Skeletal muscle satellite cell (primary cell): ENCODE data around the gene FLYWCH1.
A peak's percentile ranks its signal among the peaks of the same experiment; 100 is the strongest.

Source experiments
- H3K27me3 ChIP-seq: 2 replicates; pipeline ENCODE4 v1.7.0; 2013; ENCODE audit warnings: low read length; ENCODE audit not compliant: control insufficient read depth, insufficient read depth
- H3K36me3 ChIP-seq: 2 replicates; pipeline ENCODE4 v1.7.0; 2013; ENCODE audit warnings: mild to moderate bottlenecking, control low read depth, low read length; ENCODE audit not compliant: insufficient read depth
- H3K4me1 ChIP-seq: 2 replicates; pipeline ENCODE4 v1.7.0; 2013; ENCODE audit warnings: low read length; ENCODE audit not compliant: control insufficient read depth, insufficient read depth
- H3K4me2 ChIP-seq: 2 replicates; pipeline ENCODE4 v1.7.0; 2013; ENCODE audit warnings: mild to moderate bottlenecking, low read length
- H3K4me3 ChIP-seq: 2 replicates; pipeline ENCODE4 v1.7.0; 2013; ENCODE audit warnings: low read length
- H3K9ac ChIP-seq: 2 replicates; pipeline ENCODE4 v1.7.0; 2013; ENCODE audit warnings: mild to moderate bottlenecking, low read depth, low read length, moderate library complexity
- H3K9me3 ChIP-seq: replicated peaks from 2 replicates; pipeline ENCODE4 v1.7.0; 2013; ENCODE audit warnings: mild to moderate bottlenecking, control low read depth, low read length

Gene FLYWCH1

GRCh38 chr16:2983706-2984136 is 72.0 kb downstream of the FLYWCH1 start:
- H3K4me1 ChIP-seq, result peaks cover 26% of the 10 kb centered on the region
- H3K9me3 ChIP-seq, result no peaks in the 10 kb centered on the region
- peak overlapping the region; percentile 60 for H3K4me3 ChIP-seq
- peak overlapping the region; percentile 65 for H3K9ac ChIP-seq
- H3K27me3 ChIP-seq, result no peaks in the 10 kb centered on the region
- no peaks in the 10 kb centered on the region for H3K36me3 ChIP-seq
- H3K4me2 ChIP-seq, result peak overlapping the region; percentile 79

GRCh38 chr16:2985462-2985861 is 73.7 kb downstream of the FLYWCH1 start:
- Histone ChIP-seq H3K9ac (no peak overlapping the region), H3K9me3 (no peaks in the 10 kb centered on the region), H3K4me3 (no peak overlapping the region), H3K36me3 (no peaks in the 10 kb centered on the region), H3K4me1 (peaks cover 19% of the 10 kb centered on the region), H3K4me2 (no peak overlapping the region), H3K27me3 (no peaks in the 10 kb centered on the region)

- no peak overlapping the region for H3K4me2 ChIP-seq
Observed at GRCh38 chr16:2985893-2986355, 74.2 kb downstream of the FLYWCH1 start.

GRCh38 chr16:2986623-2987188 is 75.0 kb downstream of the FLYWCH1 start:
- Histone ChIP-seq H3K4me3 (no peak overlapping the region), H3K4me2 (no peak overlapping the region), H3K4me1 (peaks cover 14% of the 10 kb centered on the region), H3K36me3 (no peaks in the 10 kb centered on the region), H3K27me3 (no peaks in the 10 kb centered on the region), H3K9ac (no peak overlapping the region), H3K9me3 (no peaks in the 10 kb centered on the region)

More at GRCh38 chr16:2985893-2986355, 74.2 kb downstream of the FLYWCH1 start:
- H3K27me3 ChIP-seq, result no peaks in the 10 kb centered on the region
- no peak overlapping the region for H3K4me3 ChIP-seq
- H3K4me1 ChIP-seq, result peaks cover 15% of the 10 kb centered on the region
- no peak overlapping the region for H3K9ac ChIP-seq
- no peaks in the 10 kb centered on the region for H3K9me3 ChIP-seq
- H3K36me3 ChIP-seq, result no peaks in the 10 kb centered on the region

- Histone ChIP-seq H3K4me2 (no peak overlapping the region), H3K27me3 (no peaks in the 10 kb centered on the region), H3K36me3 (no peaks in the 10 kb centered on the region), H3K9me3 (no peaks in the 10 kb centered on the region), H3K9ac (no peak overlapping the region), H3K4me3 (no peak overlapping the region), H3K4me1 (peaks cover 14% of the 10 kb centered on the region)
Observed at GRCh38 chr16:2987286-2987685, 75.6 kb downstream of the FLYWCH1 start.

GRCh38 chr16:2987833-2988232 is 76.1 kb downstream of the FLYWCH1 start:
- Histone ChIP-seq H3K4me2 (no peak overlapping the region), H3K9ac (no peak overlapping the region), H3K4me3 (no peak overlapping the region), H3K27me3 (no peaks in the 10 kb centered on the region), H3K9me3 (no peaks in the 10 kb centered on the region), H3K36me3 (no peaks in the 10 kb centered on the region), H3K4me1 (peaks cover 14% of the 10 kb centered on the region)

- no peaks in the 10 kb centered on the region for H3K27me3 ChIP-seq
Observed at GRCh38 chr16:2988590-2989099, 76.9 kb downstream of the FLYWCH1 start.

GRCh38 chr16:2990891-2991290 is 79.2 kb downstream of the FLYWCH1 start:
- Histone ChIP-seq H3K9ac (no peak overlapping the region), H3K36me3 (no peaks in the 10 kb centered on the region), H3K4me2 (no peak overlapping the region), H3K9me3 (no peaks in the 10 kb centered on the region), H3K4me3 (no peak overlapping the region), H3K4me1 (peaks cover 1% of the 10 kb centered on the region), H3K27me3 (no peaks in the 10 kb centered on the region)

More at GRCh38 chr16:2988590-2989099, 76.9 kb downstream of the FLYWCH1 start:
- Histone ChIP-seq H3K4me1 (peaks cover 14% of the 10 kb centered on the region), H3K9me3 (no peaks in the 10 kb centered on the region), H3K4me2 (no peak overlapping the region), H3K4me3 (no peak overlapping the region), H3K36me3 (no peaks in the 10 kb centered on the region), H3K9ac (no peak overlapping the region)

GRCh38 chr16:2991566-2992261 is 80.0 kb downstream of the FLYWCH1 start:
- H3K4me1 ChIP-seq, result no peaks in the 10 kb centered on the region
- H3K36me3 ChIP-seq, result no peaks in the 10 kb centered on the region
- H3K9me3 ChIP-seq, result no peaks in the 10 kb centered on the region
- no peak overlapping the region for H3K4me3 ChIP-seq
- no peak overlapping the region for H3K4me2 ChIP-seq
- H3K9ac ChIP-seq, result no peak overlapping the region
- H3K27me3 ChIP-seq, result peaks cover 4% of the 10 kb centered on the region

GRCh38 chr16:2992383-2993081 is 80.8 kb downstream of the FLYWCH1 start:
- Histone ChIP-seq H3K36me3 (no peaks in the 10 kb centered on the region), H3K9ac (no peak overlapping the region), H3K4me3 (no peak overlapping the region), H3K9me3 (no peaks in the 10 kb centered on the region), H3K27me3 (peaks cover 4% of the 10 kb centered on the region), H3K4me1 (no peaks in the 10 kb centered on the region), H3K4me2 (no peak overlapping the region)

GRCh38 chr16:2996298-2996697 is 84.6 kb downstream of the FLYWCH1 start:
- Histone ChIP-seq H3K4me2 (no peak overlapping the region), H3K27me3 (peaks cover 14% of the 10 kb centered on the region), H3K9me3 (no peaks in the 10 kb centered on the region), H3K36me3 (no peaks in the 10 kb centered on the region), H3K4me3 (no peak overlapping the region), H3K4me1 (no peaks in the 10 kb centered on the region), H3K9ac (no peak overlapping the region)
